ENCODE results near the gene KLHL26.
A peak's percentile ranks its signal among the peaks of the same experiment; 100 is the strongest.

KLHL26 gene

GRCh38 chr19:18654469-18654868 lies 17.6 kb downstream of the KLHL26 start:
- Histone ChIP-seq H3K27me3 (ENCODE audit: low read depth, low read length) (no peaks in the 10 kb centered on the region), H3K36me3 (ENCODE audit: control insufficient read depth in 1 of 2, insufficient read depth in 2 of 2, low read length in 2 of 2) (no peaks in the 10 kb centered on the region), H3K27ac (ENCODE audit: low read length) (no peak overlapping the region), H3K4me1 (ENCODE audit: control insufficient read depth in 1 of 2, insufficient read depth in 2 of 2, low read length in 2 of 2) (peaks cover 12 to 42% of the 10 kb centered on the region in 2 donors), H3K9me3 (ENCODE audit: control insufficient read depth in 1 of 2, low read length in 2 of 2) (no peaks in the 10 kb centered on the region), H3K4me3 (ENCODE audit: low read depth in 1 of 2, low read length in 2 of 2) (no peak overlapping the region)

GRCh38 chr19:18655173-18655844 lies 18.5 kb downstream of the KLHL26 start:
- H3K9me3 ChIP-seq (ENCODE audit: control insufficient read depth in 1 of 2, low read length in 2 of 2): no peaks in the 10 kb centered on the region
- peaks cover 9 to 40% of the 10 kb centered on the region in 2 donors for H3K4me1 ChIP-seq (ENCODE audit: control insufficient read depth in 1 of 2, insufficient read depth in 2 of 2, low read length in 2 of 2)
- no peak overlapping the region for H3K27ac ChIP-seq (ENCODE audit: low read length)
- no peaks in the 10 kb centered on the region for H3K36me3 ChIP-seq (ENCODE audit: control insufficient read depth in 1 of 2, insufficient read depth in 2 of 2, low read length in 2 of 2)
- no peak overlapping the region for H3K4me3 ChIP-seq (ENCODE audit: low read depth in 1 of 2, low read length in 2 of 2)
- no peaks in the 10 kb centered on the region for H3K27me3 ChIP-seq (ENCODE audit: low read depth, low read length)

GRCh38 chr19:18656337-18657086 lies 19.7 kb downstream of the KLHL26 start:
- H3K36me3 ChIP-seq (ENCODE audit: control insufficient read depth in 1 of 2, insufficient read depth in 2 of 2, low read length in 2 of 2): no peaks in the 10 kb centered on the region
- H3K9me3 ChIP-seq (ENCODE audit: control insufficient read depth in 1 of 2, low read length in 2 of 2): no peaks in the 10 kb centered on the region
- no peaks in the 10 kb centered on the region for H3K27me3 ChIP-seq (ENCODE audit: low read depth, low read length)
- H3K4me1 ChIP-seq (ENCODE audit: control insufficient read depth in 1 of 2, insufficient read depth in 2 of 2, low read length in 2 of 2): peaks cover 4 to 30% of the 10 kb centered on the region in 2 donors
- no peak overlapping the region for H3K4me3 ChIP-seq (ENCODE audit: low read depth in 1 of 2, low read length in 2 of 2)
- no peak overlapping the region for H3K27ac ChIP-seq (ENCODE audit: low read length)

DNA sequence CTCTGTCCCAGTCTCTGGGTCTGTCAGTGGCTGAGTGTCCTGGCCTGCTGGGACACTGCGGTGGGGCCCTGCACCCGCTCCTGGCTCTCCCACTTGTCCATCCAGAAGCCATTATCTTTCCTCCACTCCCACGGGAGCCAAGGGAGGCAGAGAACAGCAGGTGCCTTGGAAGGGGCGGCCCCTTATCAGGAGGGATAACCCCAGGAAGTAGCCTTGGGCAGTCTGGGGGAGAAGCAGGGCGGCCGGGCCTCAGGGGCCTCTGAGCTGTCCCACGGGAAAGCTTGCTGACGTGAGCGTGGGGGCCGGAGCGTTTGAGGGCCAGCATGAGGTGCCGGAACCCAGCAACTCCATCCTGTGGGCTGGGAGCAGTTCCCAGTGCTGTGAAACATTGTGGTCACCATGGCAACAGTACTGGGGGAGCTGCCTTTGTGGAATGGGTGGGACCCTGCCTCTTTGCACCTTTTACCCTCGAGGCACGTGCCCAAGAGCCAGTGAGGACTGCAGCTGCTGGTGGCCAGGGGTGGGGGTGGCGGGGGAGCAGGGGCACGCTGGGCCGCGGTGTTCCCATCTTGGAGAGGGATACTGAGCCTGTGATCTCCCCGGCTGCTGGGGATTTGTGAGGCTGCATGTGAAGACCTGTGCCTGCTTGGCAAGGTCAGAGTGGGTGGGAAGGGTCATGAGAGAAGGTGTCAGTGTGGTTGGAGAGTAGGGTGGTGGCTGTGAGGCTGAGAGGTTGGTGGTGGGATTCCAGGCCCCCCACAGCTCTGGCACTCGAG lies 20.9 kb downstream of the KLHL26 start:
- Histone ChIP-seq H3K36me3 (ENCODE audit: control insufficient read depth in 1 of 2, insufficient read depth in 2 of 2, low read length in 2 of 2) (peaks cover 0 to 3% of the 10 kb centered on the region in 2 donors), H3K9me3 (ENCODE audit: control insufficient read depth in 1 of 2, low read length in 2 of 2) (no peaks in the 10 kb centered on the region), H3K4me3 (ENCODE audit: low read depth in 1 of 2, low read length in 2 of 2) (no peak overlapping the region), H3K27ac (ENCODE audit: low read length) (peak overlapping the region; percentile 41), H3K27me3 (ENCODE audit: low read depth, low read length) (no peaks in the 10 kb centered on the region), H3K4me1 (ENCODE audit: control insufficient read depth in 1 of 2, insufficient read depth in 2 of 2, low read length in 2 of 2) (peaks cover 4 to 27% of the 10 kb centered on the region in 2 donors)

- H3K9me3 ChIP-seq (ENCODE audit: control insufficient read depth in 1 of 2, low read length in 2 of 2): no peaks in the 10 kb centered on the region
- H3K27ac ChIP-seq (ENCODE audit: low read length): peak overlapping the region; percentile 67
- peaks cover 4 to 32% of the 10 kb centered on the region in 2 donors for H3K4me1 ChIP-seq (ENCODE audit: control insufficient read depth in 1 of 2, insufficient read depth in 2 of 2, low read length in 2 of 2)
- H3K36me3 ChIP-seq (ENCODE audit: control insufficient read depth in 1 of 2, insufficient read depth in 2 of 2, low read length in 2 of 2): peaks cover 0 to 3% of the 10 kb centered on the region in 2 donors
- no peaks in the 10 kb centered on the region for H3K27me3 ChIP-seq (ENCODE audit: low read depth, low read length)
- no peak overlapping the region for H3K4me3 ChIP-seq (ENCODE audit: low read depth in 1 of 2, low read length in 2 of 2)
These were observed 21.6 kb downstream of the KLHL26 start for GRCh38 chr19:18658366-18658855.

DNA sequence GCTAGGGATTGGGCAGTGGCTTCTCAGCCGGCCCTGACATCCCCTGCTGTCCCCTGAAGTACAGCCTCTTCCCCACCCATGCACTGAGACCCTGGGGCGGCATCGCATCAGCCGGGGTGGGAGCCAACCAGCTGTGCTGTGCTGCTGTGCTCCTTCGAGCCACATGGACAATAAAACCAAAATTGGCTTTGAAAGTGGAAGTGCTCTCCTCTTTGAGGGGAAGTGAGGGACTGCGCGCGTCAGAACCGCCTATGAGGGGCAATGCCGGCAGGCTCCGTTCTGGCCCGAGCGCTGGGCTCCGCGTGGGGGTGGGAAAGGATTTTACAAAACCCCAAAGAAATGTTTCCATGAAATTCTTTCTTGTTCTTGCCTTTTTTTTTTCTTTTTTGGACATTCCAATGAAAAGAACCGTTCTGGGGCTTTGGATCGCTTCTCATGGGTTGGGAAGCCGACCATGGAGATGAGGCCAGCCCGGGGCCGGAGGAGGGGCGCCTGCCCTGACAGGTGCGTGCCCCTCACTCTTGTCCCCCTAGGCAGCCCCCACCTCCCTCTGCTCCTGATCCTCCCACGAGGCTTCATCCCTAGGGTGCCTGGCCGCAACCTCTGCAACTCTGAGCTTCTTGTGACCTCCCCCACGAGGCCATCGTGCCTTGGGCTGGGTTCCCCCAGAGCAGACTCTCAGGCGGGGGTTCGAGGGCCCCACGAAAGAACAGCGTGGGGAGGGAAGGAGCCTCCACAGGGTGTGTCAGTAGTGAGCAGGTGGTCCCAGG lies 22.6 kb downstream of the KLHL26 start:
- no peak overlapping the region for H3K4me3 ChIP-seq (ENCODE audit: low read depth in 1 of 2, low read length in 2 of 2)
- H3K36me3 ChIP-seq (ENCODE audit: control insufficient read depth in 1 of 2, insufficient read depth in 2 of 2, low read length in 2 of 2): peaks cover 0 to 6% of the 10 kb centered on the region in 2 donors
- H3K27me3 ChIP-seq (ENCODE audit: low read depth, low read length): no peaks in the 10 kb centered on the region
- peak overlapping the region; percentile 67 for H3K27ac ChIP-seq (ENCODE audit: low read length)
- H3K9me3 ChIP-seq (ENCODE audit: control insufficient read depth in 1 of 2, low read length in 2 of 2): no peaks in the 10 kb centered on the region
- H3K4me1 ChIP-seq (ENCODE audit: control insufficient read depth in 1 of 2, insufficient read depth in 2 of 2, low read length in 2 of 2): peaks cover 4 to 38% of the 10 kb centered on the region in 2 donors

DNA sequence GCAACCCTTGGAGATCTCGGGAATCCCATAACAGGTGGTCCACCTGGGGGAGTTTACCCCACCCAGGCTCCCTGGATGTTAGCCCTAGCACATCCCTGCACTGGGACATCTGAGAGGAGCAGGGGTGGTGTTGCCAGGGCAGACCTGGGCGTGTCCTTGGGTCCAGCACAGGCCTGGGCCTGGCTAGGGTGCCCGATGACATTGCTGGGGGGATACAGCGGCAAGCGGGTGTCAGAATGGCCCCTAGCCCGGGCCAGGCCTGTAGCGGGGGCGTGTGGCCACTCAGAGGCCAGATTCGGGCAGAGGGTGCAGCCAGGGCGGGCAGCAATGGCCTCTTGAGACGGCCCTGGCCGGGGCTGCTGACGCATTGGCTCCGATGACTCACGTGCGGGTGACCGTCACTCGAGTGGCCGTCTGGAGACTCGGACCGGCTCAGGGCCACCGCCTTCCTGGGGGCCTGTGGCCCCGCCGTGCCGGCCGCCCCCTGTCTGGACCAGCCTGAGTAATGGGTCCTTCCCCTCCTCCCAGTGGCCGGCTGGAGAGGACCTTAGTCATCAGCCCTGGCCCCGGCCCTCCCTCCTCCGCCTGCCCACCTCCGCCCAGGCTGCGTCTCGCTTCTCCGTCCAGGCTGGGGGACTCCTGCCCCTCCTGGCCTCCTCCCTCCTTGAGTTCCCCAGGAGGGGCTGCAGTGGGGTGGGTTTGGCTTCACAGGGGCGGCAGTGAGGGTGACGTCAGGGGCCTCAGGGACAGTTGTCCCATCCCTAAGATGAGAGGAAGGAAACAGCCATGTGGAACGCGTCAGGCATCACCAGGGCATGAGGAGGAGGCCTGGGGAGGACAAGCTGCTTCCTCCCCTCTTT lies 23.5 kb downstream of the KLHL26 start:
- Histone ChIP-seq H3K4me1 (ENCODE audit: control insufficient read depth in 1 of 2, insufficient read depth in 2 of 2, low read length in 2 of 2) (peaks cover 4 to 38% of the 10 kb centered on the region in 2 donors), H3K9me3 (ENCODE audit: control insufficient read depth in 1 of 2, low read length in 2 of 2) (no peaks in the 10 kb centered on the region), H3K36me3 (ENCODE audit: control insufficient read depth in 1 of 2, insufficient read depth in 2 of 2, low read length in 2 of 2) (peaks cover 0 to 6% of the 10 kb centered on the region in 2 donors), H3K27me3 (ENCODE audit: low read depth, low read length) (no peaks in the 10 kb centered on the region), H3K27ac (ENCODE audit: low read length) (no peak overlapping the region), H3K4me3 (ENCODE audit: low read depth in 1 of 2, low read length in 2 of 2) (no peak overlapping the region)

- no peaks in the 10 kb centered on the region for H3K9me3 ChIP-seq (ENCODE audit: control insufficient read depth in 1 of 2, low read length in 2 of 2)
- H3K36me3 ChIP-seq (ENCODE audit: control insufficient read depth in 1 of 2, insufficient read depth in 2 of 2, low read length in 2 of 2): peaks cover 0 to 11% of the 10 kb centered on the region in 2 donors
- no peak overlapping the region for H3K4me3 ChIP-seq (ENCODE audit: low read depth in 1 of 2, low read length in 2 of 2)
- H3K27me3 ChIP-seq (ENCODE audit: low read depth, low read length): no peaks in the 10 kb centered on the region
- H3K4me1 ChIP-seq (ENCODE audit: control insufficient read depth in 1 of 2, insufficient read depth in 2 of 2, low read length in 2 of 2): peaks cover 4 to 46% of the 10 kb centered on the region in 2 donors
- H3K27ac ChIP-seq (ENCODE audit: low read length): no peak overlapping the region
These were observed 24.3 kb downstream of the KLHL26 start for GRCh38 chr19:18660939-18661670.

DNA sequence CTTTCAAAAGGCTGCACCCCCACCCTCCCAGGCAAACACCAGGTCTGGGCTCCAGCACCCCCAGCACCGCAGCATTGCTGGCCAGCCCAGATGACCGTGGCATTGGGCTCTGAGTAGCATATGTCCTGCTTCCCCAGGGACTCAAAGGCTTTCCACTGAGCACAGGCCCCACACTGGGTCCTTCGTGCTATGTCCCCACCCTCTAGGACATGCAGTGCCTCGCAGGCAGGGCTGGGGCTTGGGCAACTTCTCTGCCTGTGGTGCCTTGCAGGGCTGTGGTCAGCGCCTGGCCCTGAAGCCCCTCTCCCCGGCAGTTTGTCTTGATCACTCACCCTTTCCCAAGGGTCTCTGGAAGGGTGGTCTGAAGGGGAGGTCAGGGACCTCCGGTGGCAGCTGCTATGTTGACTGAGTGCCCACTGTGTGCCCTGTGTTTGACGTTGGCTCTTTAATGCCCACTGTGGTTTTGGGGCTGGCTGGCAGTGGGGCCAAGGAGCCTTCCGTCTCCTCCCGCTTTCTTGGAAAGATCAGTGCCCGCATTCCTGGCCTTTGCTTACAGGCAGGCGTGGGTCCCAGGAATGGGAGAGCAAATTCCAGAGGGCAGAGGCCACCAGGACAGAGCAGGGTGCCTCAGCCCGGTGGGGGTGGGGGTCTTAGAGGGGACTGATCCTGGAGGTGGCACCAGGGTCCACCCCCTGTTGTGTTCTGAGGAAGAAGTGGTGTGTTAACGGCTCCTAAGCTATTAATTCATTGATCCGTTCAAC lies 26.3 kb downstream of the KLHL26 start:
- Histone ChIP-seq H3K9me3 (ENCODE audit: control insufficient read depth in 1 of 2, low read length in 2 of 2) (no peaks in the 10 kb centered on the region), H3K4me1 (ENCODE audit: control insufficient read depth in 1 of 2, insufficient read depth in 2 of 2, low read length in 2 of 2) (peaks cover 4 to 35% of the 10 kb centered on the region in 2 donors), H3K36me3 (ENCODE audit: control insufficient read depth in 1 of 2, insufficient read depth in 2 of 2, low read length in 2 of 2) (peaks cover 5 to 25% of the 10 kb centered on the region in 2 donors), H3K27me3 (ENCODE audit: low read depth, low read length) (no peaks in the 10 kb centered on the region), H3K27ac (ENCODE audit: low read length) (no peak overlapping the region), H3K4me3 (ENCODE audit: low read depth in 1 of 2, low read length in 2 of 2) (no peak overlapping the region)

All from muscle layer of duodenum (tissue), 2 donors.